Measurements from ENCODE around the gene ABHD17A.

DNA sequence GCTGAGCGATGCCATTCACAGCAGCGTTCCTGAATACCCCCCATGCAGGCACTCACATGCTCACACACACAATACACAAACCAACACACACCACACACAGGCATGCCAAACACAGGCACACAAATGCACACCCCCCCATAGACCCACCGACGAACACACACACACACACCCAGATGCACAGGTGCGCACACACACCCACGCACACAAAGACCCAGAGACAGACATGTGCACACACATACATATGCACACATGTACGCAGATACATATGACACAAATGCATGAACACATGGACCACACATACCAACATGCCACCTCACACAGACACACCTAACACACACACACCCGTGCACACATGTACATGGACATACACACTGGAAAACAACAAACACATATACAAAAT lies 48.6 kb upstream of the ABHD17A start:
- TF ChIP-seq, protein P1, sequence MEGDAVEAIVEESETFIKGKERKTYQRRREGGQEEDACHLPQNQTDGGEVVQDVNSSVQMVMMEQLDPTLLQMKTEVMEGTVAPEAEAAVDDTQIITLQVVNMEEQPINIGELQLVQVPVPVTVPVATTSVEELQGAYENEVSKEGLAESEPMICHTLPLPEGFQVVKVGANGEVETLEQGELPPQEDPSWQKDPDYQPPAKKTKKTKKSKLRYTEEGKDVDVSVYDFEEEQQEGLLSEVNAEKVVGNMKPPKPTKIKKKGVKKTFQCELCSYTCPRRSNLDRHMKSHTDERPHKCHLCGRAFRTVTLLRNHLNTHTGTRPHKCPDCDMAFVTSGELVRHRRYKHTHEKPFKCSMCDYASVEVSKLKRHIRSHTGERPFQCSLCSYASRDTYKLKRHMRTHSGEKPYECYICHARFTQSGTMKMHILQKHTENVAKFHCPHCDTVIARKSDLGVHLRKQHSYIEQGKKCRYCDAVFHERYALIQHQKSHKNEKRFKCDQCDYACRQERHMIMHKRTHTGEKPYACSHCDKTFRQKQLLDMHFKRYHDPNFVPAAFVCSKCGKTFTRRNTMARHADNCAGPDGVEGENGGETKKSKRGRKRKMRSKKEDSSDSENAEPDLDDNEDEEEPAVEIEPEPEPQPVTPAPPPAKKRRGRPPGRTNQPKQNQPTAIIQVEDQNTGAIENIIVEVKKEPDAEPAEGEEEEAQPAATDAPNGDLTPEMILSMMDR (optimal IDR thresholded peaks at IDR 0.05 in 1 of 3, IDR thresholded peaks at IDR 0.05 in 1 of 3, conservative IDR thresholded peaks at IDR 0.05 in 1 of 3; ENCODE audit: extremely low read depth in 1 of 3, insufficient read depth in 2 of 3, low read length in 3 of 3) = no peak
- no peak for TF ChIP-seq EZH2 (IDR thresholded peaks at IDR 0.05; ENCODE audit: low read length)
